ENCODE data around the gene PPCS. TPM values are rescaled to one million over a fixed set of nuclear protein-coding genes. Genes with fewer than 3 reads are reported as not detected.
"Not testable (repeated sequence)": the region's sequence is repeated elsewhere in the genome, so short reads cannot be mapped to it uniquely, and the experiment has no call there.

PPCS gene
- polyA plus RNA-seq, 1 donor = 105 TPM

DNA sequence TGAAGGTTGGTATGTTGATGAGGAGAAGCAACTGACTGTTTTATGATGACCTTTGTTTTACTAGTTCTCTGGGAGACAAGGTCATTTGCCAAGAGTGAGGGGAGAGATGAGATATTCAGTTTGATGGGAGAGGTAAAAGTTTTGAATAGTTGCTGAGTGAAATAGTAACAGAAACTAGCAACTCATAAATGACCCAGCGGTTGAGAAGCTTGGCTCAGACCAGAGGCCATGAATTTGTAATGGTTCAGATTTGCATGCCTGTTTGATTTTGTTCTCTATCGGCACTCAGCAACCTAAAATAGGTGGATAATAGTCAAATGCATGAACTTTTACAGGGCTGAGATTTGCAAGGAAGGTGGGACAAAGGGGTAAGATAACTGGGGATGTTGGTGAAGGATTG, 13.4 kb downstream of the PPCS start:
- WGBS (ENCODE audit: insufficient coverage, low lambda C conversion rate) = no CpG with 5 or more reads among the region's 2 CpGs
- no peaks in the 10 kb centered on the region for H3K9me3 ChIP-seq (ENCODE audit: control insufficient read depth, low read depth, low read length)
- peaks cover 7% of the 10 kb centered on the region for H3K4me1 ChIP-seq (ENCODE audit: control insufficient read depth, insufficient read depth, low read length)

GRCh38 chr1:42476605-42477004, 20.3 kb downstream of the PPCS start:
- DNase-seq = no peak
- Histone ChIP-seq H3K27ac (ENCODE audit: low read length) (no peak overlapping the region), H3K27me3 (ENCODE audit: control insufficient read depth, insufficient read depth, low read length) (no peaks in the 10 kb centered on the region), H3K36me3 (ENCODE audit: control insufficient read depth, insufficient read depth, low read length) (no peaks in the 10 kb centered on the region), H3K4me3 (ENCODE audit: low read length) (no peak overlapping the region), H3K4me1 (ENCODE audit: control insufficient read depth, insufficient read depth, low read length) (no peaks in the 10 kb centered on the region), H3K9me3 (ENCODE audit: control insufficient read depth, low read depth, low read length) (no peaks in the 10 kb centered on the region)
- 100% methylated on average over 2 of the region's 4 CpGs for WGBS (ENCODE audit: insufficient coverage, low lambda C conversion rate)

More for the DNA sequence above, 13.4 kb downstream of the PPCS start:
- Histone ChIP-seq H3K4me3 (ENCODE audit: low read length) (no peak overlapping the region), H3K27ac (ENCODE audit: low read length) (no peak overlapping the region), H3K36me3 (ENCODE audit: control insufficient read depth, insufficient read depth, low read length) (no peaks in the 10 kb centered on the region), H3K27me3 (ENCODE audit: control insufficient read depth, insufficient read depth, low read length) (no peaks in the 10 kb centered on the region)
- no peak for DNase-seq

DNA sequence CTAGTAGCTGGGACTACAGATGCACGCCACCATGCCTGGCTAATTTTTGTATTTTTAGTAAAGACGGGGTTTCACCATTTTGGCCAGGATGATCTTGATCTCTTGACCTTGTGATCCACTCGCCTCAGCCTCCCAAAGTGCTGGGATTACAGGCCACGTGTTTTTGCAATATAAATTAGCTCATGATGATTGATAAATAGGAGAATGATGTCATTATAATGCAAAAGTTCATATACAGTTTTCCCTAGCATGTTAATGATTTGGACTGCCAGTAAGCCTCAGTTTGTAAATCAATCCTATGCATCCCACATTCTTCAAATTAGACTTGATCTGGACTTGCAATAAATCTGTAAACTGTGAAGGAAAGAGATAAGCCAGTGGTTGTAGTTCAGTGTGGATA, 21.0 kb downstream of the PPCS start:
- no CpG with 5 or more reads among the region's 4 CpGs for WGBS (ENCODE audit: insufficient coverage, low lambda C conversion rate)
- not testable (repeated sequence) for H3K4me1 ChIP-seq (ENCODE audit: control insufficient read depth, insufficient read depth, low read length); H3K27me3 ChIP-seq (ENCODE audit: control insufficient read depth, insufficient read depth, low read length); DNase-seq; H3K9me3 ChIP-seq (ENCODE audit: control insufficient read depth, low read depth, low read length); H3K27ac ChIP-seq (ENCODE audit: low read length); H3K4me3 ChIP-seq (ENCODE audit: low read length); H3K36me3 ChIP-seq (ENCODE audit: control insufficient read depth, insufficient read depth, low read length)

GRCh38 chr1:42477775-42478174, 21.4 kb downstream of the PPCS start:
- H3K4me1 ChIP-seq (ENCODE audit: control insufficient read depth, insufficient read depth, low read length) = no peaks in the 10 kb centered on the region
- H3K27ac ChIP-seq (ENCODE audit: low read length) = no peak overlapping the region
- DNase-seq = no peak
- no peaks in the 10 kb centered on the region for H3K36me3 ChIP-seq (ENCODE audit: control insufficient read depth, insufficient read depth, low read length)
- H3K27me3 ChIP-seq (ENCODE audit: control insufficient read depth, insufficient read depth, low read length) = no peaks in the 10 kb centered on the region
- no CpG with 5 or more reads among the region's 3 CpGs for WGBS (ENCODE audit: insufficient coverage, low lambda C conversion rate)
- no peak overlapping the region for H3K4me3 ChIP-seq (ENCODE audit: low read length)
- no peaks in the 10 kb centered on the region for H3K9me3 ChIP-seq (ENCODE audit: control insufficient read depth, low read depth, low read length)

DNA sequence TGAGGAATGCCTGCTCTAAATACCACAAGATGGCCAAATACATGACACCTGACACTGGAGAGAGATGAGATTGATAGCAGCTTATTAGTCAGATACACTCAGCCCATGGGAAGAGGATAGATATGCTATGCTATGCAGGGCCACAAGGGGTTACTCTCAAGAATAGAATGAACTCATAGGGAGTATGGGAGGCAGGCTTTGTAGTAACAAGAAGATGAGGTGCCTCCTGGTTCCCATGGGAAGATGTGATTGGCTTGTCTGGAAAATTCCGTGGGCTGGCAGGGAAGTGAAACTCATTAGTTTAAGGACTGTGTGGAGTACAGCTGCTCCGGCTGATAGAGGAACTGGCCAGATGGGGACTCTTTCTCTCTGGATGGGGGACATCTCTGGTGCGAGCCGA, 23.3 kb downstream of the PPCS start:
- no peak overlapping the region for H3K4me3 ChIP-seq (ENCODE audit: low read length)
- H3K4me1 ChIP-seq (ENCODE audit: control insufficient read depth, insufficient read depth, low read length) = no peaks in the 10 kb centered on the region
- no peaks in the 10 kb centered on the region for H3K27me3 ChIP-seq (ENCODE audit: control insufficient read depth, insufficient read depth, low read length)
- WGBS (ENCODE audit: insufficient coverage, low lambda C conversion rate) = no CpG with 5 or more reads among the region's 4 CpGs
- no peaks in the 10 kb centered on the region for H3K36me3 ChIP-seq (ENCODE audit: control insufficient read depth, insufficient read depth, low read length)
- DNase-seq = no peak
- H3K9me3 ChIP-seq (ENCODE audit: control insufficient read depth, low read depth, low read length) = no peaks in the 10 kb centered on the region
- H3K27ac ChIP-seq (ENCODE audit: low read length) = no peak overlapping the region

GRCh38 chr1:42480921-42481320, 24.6 kb downstream of the PPCS start:
- Histone ChIP-seq H3K4me3 (ENCODE audit: low read length) (no peak overlapping the region), H3K36me3 (ENCODE audit: control insufficient read depth, insufficient read depth, low read length) (no peaks in the 10 kb centered on the region), H3K4me1 (ENCODE audit: control insufficient read depth, insufficient read depth, low read length) (no peaks in the 10 kb centered on the region), H3K27ac (ENCODE audit: low read length) (no peak overlapping the region), H3K9me3 (ENCODE audit: control insufficient read depth, low read depth, low read length) (no peaks in the 10 kb centered on the region), H3K27me3 (ENCODE audit: control insufficient read depth, insufficient read depth, low read length) (no peaks in the 10 kb centered on the region)
- whole genome bisulfite sequencing (ENCODE audit: insufficient coverage, low lambda C conversion rate) = no CpG with 5 or more reads among the region's 1 CpG
- DNase-seq = no peak

GRCh38 chr1:42482635-42483153, 26.4 kb downstream of the PPCS start:
- WGBS (ENCODE audit: insufficient coverage, low lambda C conversion rate) = 80% methylated on average over 2 of the region's 2 CpGs
- Histone ChIP-seq H3K27ac (ENCODE audit: low read length) (no peak overlapping the region), H3K9me3 (ENCODE audit: control insufficient read depth, low read depth, low read length) (no peaks in the 10 kb centered on the region), H3K36me3 (ENCODE audit: control insufficient read depth, insufficient read depth, low read length) (no peaks in the 10 kb centered on the region), H3K27me3 (ENCODE audit: control insufficient read depth, insufficient read depth, low read length) (no peaks in the 10 kb centered on the region), H3K4me1 (ENCODE audit: control insufficient read depth, insufficient read depth, low read length) (no peaks in the 10 kb centered on the region), H3K4me3 (ENCODE audit: low read length) (no peak overlapping the region)
- DNase-seq = no peak

DNA sequence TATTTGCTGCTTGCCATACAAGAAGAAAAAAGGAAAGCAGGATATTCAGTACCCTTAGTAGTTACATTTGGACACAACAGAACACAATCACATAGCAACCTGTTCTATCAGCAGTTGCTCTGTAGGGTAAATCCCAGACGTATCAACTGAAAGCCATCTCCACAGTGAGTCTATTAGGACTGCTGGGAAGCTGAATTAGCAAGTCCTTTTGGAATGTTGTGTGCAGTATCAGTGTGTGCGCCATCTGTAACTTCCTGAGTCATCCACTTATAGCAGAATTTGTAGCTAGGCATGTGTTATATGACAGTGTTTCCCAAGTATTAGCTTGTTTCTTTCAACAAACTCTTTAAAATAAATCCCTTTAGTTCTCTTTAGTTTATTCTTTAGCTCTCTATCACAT, 28.0 kb downstream of the PPCS start:
- WGBS (ENCODE audit: insufficient coverage, low lambda C conversion rate) = no CpG with 5 or more reads among the region's 2 CpGs
- Histone ChIP-seq H3K4me3 (ENCODE audit: low read length) (no peak overlapping the region), H3K27ac (ENCODE audit: low read length) (no peak overlapping the region), H3K36me3 (ENCODE audit: control insufficient read depth, insufficient read depth, low read length) (no peaks in the 10 kb centered on the region), H3K9me3 (ENCODE audit: control insufficient read depth, low read depth, low read length) (no peaks in the 10 kb centered on the region), H3K27me3 (ENCODE audit: control insufficient read depth, insufficient read depth, low read length) (no peaks in the 10 kb centered on the region), H3K4me1 (ENCODE audit: control insufficient read depth, insufficient read depth, low read length) (no peaks in the 10 kb centered on the region)
- DNase-seq = no peak

GRCh38 chr1:42490237-42490636, 33.9 kb downstream of the PPCS start:
- no peak for DNase-seq
- H3K27ac ChIP-seq (ENCODE audit: low read length) = no peak overlapping the region
- WGBS (ENCODE audit: insufficient coverage, low lambda C conversion rate) = 94% methylated on average over 2 of the region's 3 CpGs
- H3K36me3 ChIP-seq (ENCODE audit: control insufficient read depth, insufficient read depth, low read length) = peaks cover 2% of the 10 kb centered on the region
- H3K4me1 ChIP-seq (ENCODE audit: control insufficient read depth, insufficient read depth, low read length) = no peaks in the 10 kb centered on the region
- H3K4me3 ChIP-seq (ENCODE audit: low read length) = no peak overlapping the region
- no peaks in the 10 kb centered on the region for H3K9me3 ChIP-seq (ENCODE audit: control insufficient read depth, low read depth, low read length)
- no peaks in the 10 kb centered on the region for H3K27me3 ChIP-seq (ENCODE audit: control insufficient read depth, insufficient read depth, low read length)

GRCh38 chr1:42502031-42502430, 45.7 kb downstream of the PPCS start:
- not testable (repeated sequence) for H3K4me3 ChIP-seq (ENCODE audit: low read length); H3K36me3 ChIP-seq (ENCODE audit: control insufficient read depth, insufficient read depth, low read length); H3K27ac ChIP-seq (ENCODE audit: low read length); DNase-seq; H3K27me3 ChIP-seq (ENCODE audit: control insufficient read depth, insufficient read depth, low read length); H3K4me1 ChIP-seq (ENCODE audit: control insufficient read depth, insufficient read depth, low read length)
- peaks cover 13% of the 10 kb centered on the region for H3K9me3 ChIP-seq (ENCODE audit: control insufficient read depth, low read depth, low read length)
- no CpG with 5 or more reads among the region's 11 CpGs for WGBS (ENCODE audit: insufficient coverage, low lambda C conversion rate)

GRCh38 chr1:42504535-42505128, 48.3 kb downstream of the PPCS start:
- no peak for DNase-seq
- Histone ChIP-seq H3K36me3 (ENCODE audit: control insufficient read depth, insufficient read depth, low read length) (peaks cover 9% of the 10 kb centered on the region), H3K27me3 (ENCODE audit: control insufficient read depth, insufficient read depth, low read length) (no peaks in the 10 kb centered on the region), H3K4me1 (ENCODE audit: control insufficient read depth, insufficient read depth, low read length) (no peaks in the 10 kb centered on the region), H3K27ac (ENCODE audit: low read length) (no peak overlapping the region), H3K4me3 (ENCODE audit: low read length) (no peak overlapping the region), H3K9me3 (ENCODE audit: control insufficient read depth, low read depth, low read length) (peaks cover 14% of the 10 kb centered on the region)
- no CpG with 5 or more reads among the region's 2 CpGs for WGBS (ENCODE audit: insufficient coverage, low lambda C conversion rate)
